ENCODE results near the gene CARD19.

GRCh38 chr9:93141771-93142483 is 45.9 kb downstream of the CARD19 start:
- TF ChIP-seq CTCF (IDR thresholded peaks at IDR 0.05) (no peak), POLR2A (IDR thresholded peaks at IDR 0.05) (no peak)

Data from heart left ventricle (tissue), 13 donors.